Small intestine (tissue), 7 donors: ENCODE measurements around the gene AHRR. TPM values are rescaled to one million over a fixed set of nuclear protein-coding genes. Genes with fewer than 3 reads are reported as not detected.

Experiments used
- DNase-seq, 2 donors: peaks; one replicate each; pipeline versions ENCODE4 v3.0.0 to v3.0.0-alpha.2; 2013
- FAIRE-seq: peaks from 2 replicates; lab custom pipeline; 2012; peaks lifted over from hg19 to GRCh38; lab: Jason Lieb, UNC
- H3K27ac ChIP-seq, 3 donors: one replicate each; pipeline ENCODE4 v1.5.1; 2013; ENCODE audit warnings: low read length in 2 of 3, mild to moderate bottlenecking in 2 of 3, control low read depth in 1 of 3, inconsistent platforms in 1 of 3, low read depth in 1 of 3, moderate library complexity in 1 of 3
- H3K27me3 ChIP-seq, 3 donors: one replicate each; pipeline ENCODE4 v1.6.1; 2013; ENCODE audit warnings: low read length in 3 of 3, inconsistent platforms in 1 of 3; ENCODE audit not compliant: control insufficient read depth in 3 of 3, insufficient read depth in 3 of 3
- H3K36me3 ChIP-seq, 3 donors: one replicate each; pipeline ENCODE4 v1.6.1; 2013; ENCODE audit warnings: low read length in 3 of 3, inconsistent platforms in 1 of 3, low read depth in 1 of 3, mild to moderate bottlenecking in 1 of 3, moderate library complexity in 1 of 3; ENCODE audit not compliant: control insufficient read depth in 3 of 3, insufficient read depth in 2 of 3
- H3K4me1 ChIP-seq, 3 donors: one replicate each; pipeline ENCODE4 v1.6.1; 2013; ENCODE audit warnings: low read length in 2 of 3, inconsistent platforms in 1 of 3, low read depth in 1 of 3, mild to moderate bottlenecking in 1 of 3, moderate library complexity in 1 of 3; ENCODE audit not compliant: control insufficient read depth in 3 of 3, insufficient read depth in 2 of 3
- H3K4me3 ChIP-seq, 3 donors: one replicate each; pipeline ENCODE4 v1.5.1; 2013; ENCODE audit warnings: low read length in 3 of 3, control low read depth in 1 of 3, inconsistent platforms in 1 of 3, low read depth in 1 of 3, mild to moderate bottlenecking in 1 of 3, moderate library complexity in 1 of 3
- H3K9me3 ChIP-seq, 2 donors: one replicate each; pipeline ENCODE4 v1.6.1; 2013; ENCODE audit warnings: low read depth in 1 of 2, low read length in 1 of 2; ENCODE audit not compliant: control insufficient read depth in 2 of 2, insufficient read depth in 1 of 2
- WGBS, 3 donors: extraction: QIAGEN DNeasy Blood & Tissue Kit; methylation state at CpG; one replicate each; pipeline ENCODE4 v1.1.7; 2013; 5-methylcytosine and 5-hydroxymethylcytosine counted together
- polyA plus RNA-seq, 4 donors: library from polyadenylated mRNA; stranded (reverse) in 3 of 4; unstranded in 1 of 4; fragments of 200-250 nt in 3 of 4; fragments of 120-200 nt in 1 of 4; gene quantifications; one replicate each; pipeline versions ENCODE4 v1.2.1 to v1.2.3, GENCODE V29; 2013
- donor health status: healthy with polysubstance abuse.
- donor health status: control.
- donor health status: control.
- donor health status: Bipolar disorder and iron deficiency.
- donor health status: healthy.

The AHRR gene
- polyA plus RNA-seq, 4 donors = 0.22 to 2.6 (median 0.95) TPM

GRCh38 chr5:313265-313664 lies 8.2 kb upstream of the AHRR start:
- H3K36me3 ChIP-seq = peaks cover 4 to 81% (median 16%) of the 10 kb centered on the region in 3 donors
- no peak for FAIRE-seq
- 93 to 96% (median 95%) methylated on average over 7 of the region's 7 CpGs for WGBS, 3 donors
- peaks cover 0 to 13% (median 8%) of the 10 kb centered on the region in 3 donors for H3K4me1 ChIP-seq
- H3K27me3 ChIP-seq = peaks cover 0 to under 1% (median 0%) of the 10 kb centered on the region in 3 donors
- no peak for DNase-seq
- no peak overlapping the region for H3K27ac ChIP-seq
- H3K9me3 ChIP-seq = no peaks in the 10 kb centered on the region
- no peak overlapping the region for H3K4me3 ChIP-seq

- 87 to 92% (median 89%) methylated on average over 17 of the region's 17 CpGs for WGBS, 3 donors
- peaks cover 0 to 6% (median 0%) of the 10 kb centered on the region in 3 donors for H3K27me3 ChIP-seq
- peaks cover 2 to 75% (median 16%) of the 10 kb centered on the region in 3 donors for H3K36me3 ChIP-seq
- H3K27ac ChIP-seq = no peak overlapping the region
- no peaks in the 10 kb centered on the region for H3K9me3 ChIP-seq
- FAIRE-seq = no peak
- no peak for DNase-seq
- no peak overlapping the region for H3K4me3 ChIP-seq
- peaks cover 0 to 13% (median 8%) of the 10 kb centered on the region in 3 donors for H3K4me1 ChIP-seq
Observed at GRCh38 chr5:313806-314376, 7.6 kb upstream of the AHRR start.

GRCh38 chr5:314676-315487 lies 6.6 kb upstream of the AHRR start:
- H3K36me3 ChIP-seq = peaks cover 2 to 69% (median 16%) of the 10 kb centered on the region in 3 donors
- WGBS, 3 donors = 89 to 93% (median 91%) methylated on average over 18 of the region's 18 CpGs
- H3K9me3 ChIP-seq = no peaks in the 10 kb centered on the region
- DNase-seq (no peak), FAIRE-seq (no peak)
- H3K4me1 ChIP-seq = peaks cover 0 to 13% (median 7%) of the 10 kb centered on the region in 3 donors
- peaks cover 0 to 16% (median 5%) of the 10 kb centered on the region in 3 donors for H3K27me3 ChIP-seq
- no peak overlapping the region for H3K27ac ChIP-seq
- H3K4me3 ChIP-seq = no peak overlapping the region

GRCh38 chr5:315488-316209 lies 5.9 kb upstream of the AHRR start:
- no peak for FAIRE-seq
- WGBS, 3 donors = 84 to 88% (median 85%) methylated on average over 14 of the region's 14 CpGs
- H3K4me3 ChIP-seq = no peak overlapping the region

GRCh38 chr5:316210-317085 lies 5.1 kb upstream of the AHRR start:
- DNase-seq = no peak
- Histone ChIP-seq H3K27ac (no peak overlapping the region), H3K9me3 (no peaks in the 10 kb centered on the region), H3K4me3 (no peak overlapping the region), H3K36me3 (peaks cover 2 to 55% (median 16%) of the 10 kb centered on the region in 3 donors), H3K27me3 (peaks cover 0 to 31% (median 12%) of the 10 kb centered on the region in 3 donors), H3K4me1 (peaks cover 0 to 4% (median 0%) of the 10 kb centered on the region in 3 donors)
- 84 to 88% (median 86%) methylated on average over 17 to 19 of the region's 19 CpGs for WGBS, 3 donors
- FAIRE-seq = no peak

More at GRCh38 chr5:315488-316209, 5.9 kb upstream of the AHRR start:
- DNase-seq = no peak
- Histone ChIP-seq H3K36me3 (peaks cover 2 to 62% (median 16%) of the 10 kb centered on the region in 3 donors), H3K27me3 (peaks cover 0 to 24% (median 11%) of the 10 kb centered on the region in 3 donors), H3K4me1 (peaks cover 0 to 5% (median 0%) of the 10 kb centered on the region in 3 donors), H3K9me3 (no peaks in the 10 kb centered on the region), H3K27ac (no peak overlapping the region)

- DNase-seq (peak; percentile 60 to 74), FAIRE-seq (no peak)
- H3K4me3 ChIP-seq = no peak overlapping the region
- peaks cover 0 to 6% (median 0%) of the 10 kb centered on the region in 3 donors for H3K4me1 ChIP-seq
- 51 to 55% (median 53%) methylated on average over 22 to 26 of the region's 26 CpGs for WGBS, 3 donors
- H3K9me3 ChIP-seq = no peaks in the 10 kb centered on the region
- no peak overlapping the region for H3K27ac ChIP-seq
- H3K36me3 ChIP-seq = peaks cover 0 to 47% (median 16%) of the 10 kb centered on the region in 3 donors
- peaks cover 6 to 36% (median 15%) of the 10 kb centered on the region in 3 donors for H3K27me3 ChIP-seq
Observed at GRCh38 chr5:317086-317811, 4.3 kb upstream of the AHRR start.

- no peak for DNase-seq
- peaks cover 0 to 9% (median 3%) of the 10 kb centered on the region in 3 donors for H3K4me1 ChIP-seq
- H3K36me3 ChIP-seq = peaks cover 0 to 36% (median 14%) of the 10 kb centered on the region in 3 donors
- peaks cover 8 to 48% (median 21%) of the 10 kb centered on the region in 3 donors for H3K27me3 ChIP-seq
- WGBS, 3 donors = 22 to 40% (median 29%) methylated on average over 15 of the region's 15 CpGs
- H3K27ac ChIP-seq = no peak overlapping the region
- FAIRE-seq = no peak
- H3K9me3 ChIP-seq = no peaks in the 10 kb centered on the region
- no peak overlapping the region for H3K4me3 ChIP-seq
Observed at GRCh38 chr5:318341-318897, 3.1 kb upstream of the AHRR start.
